ENCODE results near the gene CGNL1. TPM values are rescaled to one million over a fixed set of nuclear protein-coding genes. Genes with fewer than 3 reads are reported as not detected.

The CGNL1 gene
- polyA plus RNA-seq, 3 donors, result 69.8 to 72.5 (median 70.8) TPM

- DNase-seq (ENCODE audit: low read depth in 3 of 3, low spot score in 2 of 3), result no peak
These were observed 110.5 kb downstream of the CGNL1 start for GRCh38 chr15:57486833-57487232.

GRCh38 chr15:57489122-57489521 lies 112.8 kb downstream of the CGNL1 start:
- DNase-seq (ENCODE audit: low read depth in 3 of 3, low spot score in 2 of 3), result no peak

GRCh38 chr15:57493351-57493750 lies 117.0 kb downstream of the CGNL1 start:
- no peak for DNase-seq (ENCODE audit: low read depth in 3 of 3, low spot score in 2 of 3)

GRCh38 chr15:57494581-57494980 lies 118.3 kb downstream of the CGNL1 start:
- no peak for DNase-seq (ENCODE audit: low read depth in 3 of 3, low spot score in 2 of 3)

GRCh38 chr15:57495041-57495440 lies 118.7 kb downstream of the CGNL1 start:
- no peak for DNase-seq (ENCODE audit: low read depth in 3 of 3, low spot score in 2 of 3)

- DNase-seq (ENCODE audit: low read depth in 3 of 3, low spot score in 2 of 3), result no peak
These were observed 119.4 kb downstream of the CGNL1 start for GRCh38 chr15:57495554-57496165.

GRCh38 chr15:57496594-57496945 lies 120.3 kb downstream of the CGNL1 start:
- DNase-seq (ENCODE audit: low read depth in 3 of 3, low spot score in 2 of 3), result no peak

GRCh38 chr15:57496946-57497869 lies 120.9 kb downstream of the CGNL1 start:
- DNase-seq (ENCODE audit: low read depth in 3 of 3, low spot score in 2 of 3), result no peak

GRCh38 chr15:57500256-57500655 lies 124.0 kb downstream of the CGNL1 start:
- DNase-seq (ENCODE audit: low read depth in 3 of 3, low spot score in 2 of 3), result no peak

- no peak for DNase-seq (ENCODE audit: low read depth in 3 of 3, low spot score in 2 of 3)
These were observed 124.8 kb downstream of the CGNL1 start for GRCh38 chr15:57500979-57501576.

GRCh38 chr15:57502116-57502515 lies 125.8 kb downstream of the CGNL1 start:
- no peak for DNase-seq (ENCODE audit: low read depth in 3 of 3, low spot score in 2 of 3)

- DNase-seq (ENCODE audit: low read depth in 3 of 3, low spot score in 2 of 3), result no peak
These were observed 126.9 kb downstream of the CGNL1 start for GRCh38 chr15:57503051-57503702.

- no peak for DNase-seq (ENCODE audit: low read depth in 3 of 3, low spot score in 2 of 3)
These were observed 127.8 kb downstream of the CGNL1 start for GRCh38 chr15:57503911-57504598.

GRCh38 chr15:57504599-57504940 lies 128.3 kb downstream of the CGNL1 start:
- DNase-seq (ENCODE audit: low read depth in 3 of 3, low spot score in 2 of 3), result no peak

- no peak for DNase-seq (ENCODE audit: low read depth in 3 of 3, low spot score in 2 of 3)
These were observed 128.9 kb downstream of the CGNL1 start for GRCh38 chr15:57505056-57505715.

- DNase-seq (ENCODE audit: low read depth in 3 of 3, low spot score in 2 of 3), result no peak
These were observed 129.7 kb downstream of the CGNL1 start for GRCh38 chr15:57505949-57506391.

- no peak for DNase-seq (ENCODE audit: low read depth in 3 of 3, low spot score in 2 of 3)
These were observed 130.1 kb downstream of the CGNL1 start for GRCh38 chr15:57506422-57506821.

- no peak for DNase-seq (ENCODE audit: low read depth in 3 of 3, low spot score in 2 of 3)
These were observed 130.8 kb downstream of the CGNL1 start for GRCh38 chr15:57507111-57507510.

GRCh38 chr15:57509126-57509525 lies 132.8 kb downstream of the CGNL1 start:
- DNase-seq (ENCODE audit: low read depth in 3 of 3, low spot score in 2 of 3), result peak in 2 of 3 donors; percentile 79 to 86

GRCh38 chr15:57509965-57510364 lies 133.7 kb downstream of the CGNL1 start:
- no peak for DNase-seq (ENCODE audit: low read depth in 3 of 3, low spot score in 2 of 3)

Measured in right renal cortex interstitium (tissue), 3 donors.